Right lobe of liver (tissue), 4 donors: ENCODE data around the gene ATXN1.

ENCODE experiments used
- CTCF ChIP-seq, 4 donors: fragments of 200-600 bp in 3 of 4; fragments of 450-650 bp in 1 of 4; IDR thresholded peaks; one replicate each; pipeline versions ENCODE4 v1.5.1 to v1.8.0; 2016 to 2022; ENCODE audit warnings: antibody characterized with exemption in 4 of 4, mild to moderate bottlenecking in 2 of 4
- POLR2A ChIP-seq: fragments of 450-650 bp; IDR thresholded peaks from one replicate; pipeline ENCODE4 v1.6.1; 2017; ENCODE audit warnings: antibody characterized with exemption, mild to moderate bottlenecking
- donor health status: DM: no; HTN: no; CAD: no.
- donor health status: DM: no; HTN: no; CAD: no.
- donor health status: DM: no; HTN: yes; CAD: no.

DNA sequence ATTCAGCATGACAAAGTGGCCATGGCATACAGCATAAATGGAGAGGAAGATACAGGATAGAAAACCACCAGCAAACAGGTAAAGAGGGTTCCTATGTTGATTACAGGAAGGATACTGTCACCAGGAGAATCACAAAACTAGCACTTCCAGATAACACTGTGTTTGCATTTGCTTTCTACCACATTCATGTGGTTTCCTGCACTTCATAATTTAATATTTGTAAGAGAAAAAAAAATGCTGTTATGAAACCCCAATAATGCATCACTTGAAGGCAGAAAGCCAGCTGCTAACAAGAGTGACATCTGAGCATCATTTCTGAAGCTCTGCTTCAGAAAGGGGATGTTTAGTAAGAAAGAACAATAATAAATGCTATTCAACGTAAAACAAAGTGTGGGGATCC, 106.6 kb downstream of the ATXN1 start:
- TF ChIP-seq POLR2A (no peak), CTCF (IDR thresholded peaks at IDR 0.05) (no peak)
